ENCODE data around the gene VAMP3. TPM values are rescaled to one million over a fixed set of nuclear protein-coding genes. Genes with fewer than 3 reads are reported as not detected.
A peak's percentile ranks its signal among the peaks of the same experiment; 100 is the strongest.

The VAMP3 gene
- total and polyA plus RNA-seq, 9 of the 15 experiments (the other 6 are each of a cell fraction or from before 2014, with no cell fraction given), result 27.1 to 71.3 (median 47.5) TPM

DNA sequence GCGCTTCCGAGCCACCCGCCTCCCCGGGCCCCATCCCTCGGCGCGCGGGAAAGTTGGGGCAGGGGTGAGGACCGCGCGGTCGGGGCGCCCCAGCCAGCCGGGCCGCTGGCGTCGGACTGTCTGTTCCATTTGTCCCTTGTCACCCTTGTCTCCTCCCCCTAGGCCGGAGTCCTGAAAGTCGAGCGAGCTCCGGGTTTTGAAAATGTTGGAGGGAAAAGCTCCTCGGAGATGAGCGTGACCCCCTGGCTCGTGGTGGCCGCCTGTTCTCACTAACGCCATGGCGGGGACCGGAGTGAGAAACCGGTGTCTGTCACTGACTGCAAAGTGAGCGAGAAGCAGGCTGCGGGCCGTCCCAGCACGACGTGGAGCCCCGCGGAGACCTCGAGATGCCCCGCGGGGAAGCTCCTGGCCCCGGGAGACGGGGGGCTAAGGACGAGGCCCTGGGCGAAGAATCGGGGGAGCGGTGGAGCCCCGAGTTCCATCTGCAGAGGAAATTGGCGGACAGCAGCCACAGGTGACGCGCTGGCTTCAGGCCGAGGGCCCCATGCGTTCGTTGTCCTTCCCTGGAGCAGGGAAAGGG lies 13.5 kb downstream of the VAMP3 start (continued):
- TF ChIP-seq GTF3C2 (IDR thresholded peaks at IDR 0.05; ENCODE audit: borderline replicate concordance, extremely low read depth, insufficient read length) (no peak), ZNF778 (CRISPR knock-in tag; IDR thresholded peaks at IDR 0.05) (no peak), CHD4 (IDR thresholded peaks at IDR 0.05; ENCODE audit: insufficient read depth, insufficient replicate concordance, low read depth, low read length, poor library complexity, severe bottlenecking) (no peak), ZNF197 (CRISPR knock-in tag; IDR thresholded peaks at IDR 0.05; ENCODE audit: low read depth) (no peak), NFE2L1 (tag; IDR thresholded peaks at IDR 0.05; ENCODE audit: borderline replicate concordance, low read depth) (no peak), HLTF (IDR thresholded peaks at IDR 0.05) (no peak), SMC3 (conservative IDR thresholded peaks at IDR 0.05; ENCODE audit: insufficient read depth, low read depth, low read length) (no peak), ZFP91 (CRISPR knock-in tag; IDR thresholded peaks at IDR 0.05) (no peak), SNAPC5 (CRISPR knock-in tag; IDR thresholded peaks at IDR 0.05) (no peak), CBFA2T3 (IDR thresholded peaks at IDR 0.05) (no peak), ZBTB7A (IDR thresholded peaks at IDR 0.05; ENCODE audit: borderline replicate concordance, control insufficient read depth, low read depth, low read length) (0 out of 2 replicates have a peak, but pooled peaks have one; percentile 15), POU5F1 (IDR thresholded peaks at IDR 0.05; ENCODE audit: borderline replicate concordance, low read depth, low read length, partially characterized antibody) (no peak), ARID2 (IDR thresholded peaks at IDR 0.05) (no peak)
- TF ChIP-seq, protein P1, sequence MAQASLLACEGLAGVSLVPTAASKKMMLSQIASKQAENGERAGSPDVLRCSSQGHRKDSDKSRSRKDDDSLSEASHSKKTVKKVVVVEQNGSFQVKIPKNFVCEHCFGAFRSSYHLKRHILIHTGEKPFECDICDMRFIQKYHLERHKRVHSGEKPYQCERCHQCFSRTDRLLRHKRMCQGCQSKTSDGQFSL (CRISPR knock-in tag; IDR thresholded peaks at IDR 0.05), result 0 out of 2 replicates have a peak, but pooled peaks have one; percentile 22
- TF ChIP-seq, protein P1 (tag; IDR thresholded peaks at IDR 0.05), result no peak
- TF ChIP-seq, protein P2, sequence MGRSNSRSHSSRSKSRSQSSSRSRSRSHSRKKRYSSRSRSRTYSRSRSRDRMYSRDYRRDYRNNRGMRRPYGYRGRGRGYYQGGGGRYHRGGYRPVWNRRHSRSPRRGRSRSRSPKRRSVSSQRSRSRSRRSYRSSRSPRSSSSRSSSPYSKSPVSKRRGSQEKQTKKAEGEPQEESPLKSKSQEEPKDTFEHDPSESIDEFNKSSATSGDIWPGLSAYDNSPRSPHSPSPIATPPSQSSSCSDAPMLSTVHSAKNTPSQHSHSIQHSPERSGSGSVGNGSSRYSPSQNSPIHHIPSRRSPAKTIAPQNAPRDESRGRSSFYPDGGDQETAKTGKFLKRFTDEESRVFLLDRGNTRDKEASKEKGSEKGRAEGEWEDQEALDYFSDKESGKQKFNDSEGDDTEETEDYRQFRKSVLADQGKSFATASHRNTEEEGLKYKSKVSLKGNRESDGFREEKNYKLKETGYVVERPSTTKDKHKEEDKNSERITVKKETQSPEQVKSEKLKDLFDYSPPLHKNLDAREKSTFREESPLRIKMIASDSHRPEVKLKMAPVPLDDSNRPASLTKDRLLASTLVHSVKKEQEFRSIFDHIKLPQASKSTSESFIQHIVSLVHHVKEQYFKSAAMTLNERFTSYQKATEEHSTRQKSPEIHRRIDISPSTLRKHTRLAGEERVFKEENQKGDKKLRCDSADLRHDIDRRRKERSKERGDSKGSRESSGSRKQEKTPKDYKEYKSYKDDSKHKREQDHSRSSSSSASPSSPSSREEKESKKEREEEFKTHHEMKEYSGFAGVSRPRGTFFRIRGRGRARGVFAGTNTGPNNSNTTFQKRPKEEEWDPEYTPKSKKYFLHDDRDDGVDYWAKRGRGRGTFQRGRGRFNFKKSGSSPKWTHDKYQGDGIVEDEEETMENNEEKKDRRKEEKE (IDR thresholded peaks at IDR 0.05; ENCODE audit: borderline replicate concordance in 1 of 2, control insufficient read depth in 1 of 2, low read depth in 2 of 2, low read length in 1 of 2), result no peak
- TF ChIP-seq, protein P3, sequence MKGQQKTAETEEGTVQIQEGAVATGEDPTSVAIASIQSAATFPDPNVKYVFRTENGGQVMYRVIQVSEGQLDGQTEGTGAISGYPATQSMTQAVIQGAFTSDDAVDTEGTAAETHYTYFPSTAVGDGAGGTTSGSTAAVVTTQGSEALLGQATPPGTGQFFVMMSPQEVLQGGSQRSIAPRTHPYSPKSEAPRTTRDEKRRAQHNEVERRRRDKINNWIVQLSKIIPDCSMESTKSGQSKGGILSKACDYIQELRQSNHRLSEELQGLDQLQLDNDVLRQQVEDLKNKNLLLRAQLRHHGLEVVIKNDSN (CRISPR knock-in tag; IDR thresholded peaks at IDR 0.05), result no peak
